Adrenal gland (tissue), 5 donors: ENCODE data around the gene NAV2.

Experiments used
- POLR2A ChIP-seq, 2 donors: fragments of 450-650 bp; IDR thresholded peaks; one replicate each; pipeline ENCODE4 v1.6.1; 2017; ENCODE audit warnings: antibody characterized with exemption in 2 of 2, mild to moderate bottlenecking in 2 of 2, moderate library complexity in 1 of 2
- TF ChIP-seq, protein P1 (sequence below), 6 experiments: fragments of 450-650 bp in 4 of 6; fragments of 200-600 bp in 2 of 6; sonication (generic) in 1 of 6; IDR thresholded peaks; 1 replicate in 5 of 6; 2 replicates in 1 of 6; pipeline versions ENCODE4 v1.5.1 to v1.8.0; 2016 to 2021; ENCODE audit warnings: antibody characterized with exemption in 6 of 6, mild to moderate bottlenecking in 2 of 6, moderate library complexity in 1 of 6
- donor health status: DM: no; HTN: no; CAD: no.

DNA sequence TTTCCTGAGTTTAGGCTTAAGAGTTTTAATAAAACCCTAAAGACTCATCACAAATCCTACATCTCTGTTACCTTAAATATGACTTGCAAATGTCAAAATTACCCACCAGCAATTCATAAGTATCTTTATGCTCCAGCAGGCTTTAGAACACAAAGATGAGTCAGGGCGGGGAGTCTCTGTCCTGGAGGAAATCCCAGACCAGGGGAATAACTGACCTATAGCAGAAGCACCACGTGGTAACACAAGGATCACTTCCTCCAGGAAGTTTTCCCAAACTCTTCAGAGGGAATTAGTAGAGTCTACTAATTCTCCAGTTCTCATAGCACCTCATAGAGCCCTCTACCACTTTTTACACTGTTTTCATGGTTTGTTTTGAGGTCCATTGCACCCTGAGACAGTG is 217.0 kb downstream of the NAV2 start:
- TF ChIP-seq, protein P1, sequence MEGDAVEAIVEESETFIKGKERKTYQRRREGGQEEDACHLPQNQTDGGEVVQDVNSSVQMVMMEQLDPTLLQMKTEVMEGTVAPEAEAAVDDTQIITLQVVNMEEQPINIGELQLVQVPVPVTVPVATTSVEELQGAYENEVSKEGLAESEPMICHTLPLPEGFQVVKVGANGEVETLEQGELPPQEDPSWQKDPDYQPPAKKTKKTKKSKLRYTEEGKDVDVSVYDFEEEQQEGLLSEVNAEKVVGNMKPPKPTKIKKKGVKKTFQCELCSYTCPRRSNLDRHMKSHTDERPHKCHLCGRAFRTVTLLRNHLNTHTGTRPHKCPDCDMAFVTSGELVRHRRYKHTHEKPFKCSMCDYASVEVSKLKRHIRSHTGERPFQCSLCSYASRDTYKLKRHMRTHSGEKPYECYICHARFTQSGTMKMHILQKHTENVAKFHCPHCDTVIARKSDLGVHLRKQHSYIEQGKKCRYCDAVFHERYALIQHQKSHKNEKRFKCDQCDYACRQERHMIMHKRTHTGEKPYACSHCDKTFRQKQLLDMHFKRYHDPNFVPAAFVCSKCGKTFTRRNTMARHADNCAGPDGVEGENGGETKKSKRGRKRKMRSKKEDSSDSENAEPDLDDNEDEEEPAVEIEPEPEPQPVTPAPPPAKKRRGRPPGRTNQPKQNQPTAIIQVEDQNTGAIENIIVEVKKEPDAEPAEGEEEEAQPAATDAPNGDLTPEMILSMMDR (IDR thresholded peaks at IDR 0.05), result no peak
- no peak for TF ChIP-seq POLR2A (IDR thresholded peaks at IDR 0.05)
